ENCODE measurements around the gene RESF1.

GRCh38 chr12:31966558-31967205 is 7.5 kb downstream of the RESF1 start:
- no peak for TF ChIP-seq POLR2A (IDR thresholded peaks at IDR 0.05)
- no peak for TF ChIP-seq CTCF (IDR thresholded peaks at IDR 0.05)

Measured in heart left ventricle (tissue), 13 donors.